ENCODE measurements around the gene BPIFA1. TPM values are rescaled to one million over a fixed set of nuclear protein-coding genes. Genes with fewer than 3 reads are reported as not detected.

The BPIFA1 gene
- polyA plus RNA-seq, 3 donors = not detected

DNA sequence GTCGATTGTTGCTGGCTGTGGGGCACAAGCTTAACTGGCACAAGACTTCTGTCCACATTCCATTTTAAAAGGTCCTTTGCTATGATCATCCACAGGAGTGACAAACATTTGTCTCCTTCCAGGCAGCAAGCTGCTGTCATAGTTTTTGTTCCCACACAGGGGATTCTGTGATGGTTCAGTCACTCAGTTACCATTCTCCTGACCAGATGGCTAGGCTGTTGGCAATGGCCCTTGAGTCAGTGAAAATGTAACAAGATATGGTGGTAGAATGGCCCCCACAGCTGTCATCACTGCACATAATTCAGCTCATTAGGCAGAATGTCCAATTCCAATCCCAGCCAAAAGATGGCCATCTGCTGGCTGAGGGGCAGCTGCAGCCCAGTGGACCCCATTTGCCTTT, 13.7 kb downstream of the BPIFA1 start:
- H3K9me3 Mint-ChIP-seq = peaks cover 0 to 2% (median 0%) of the 10 kb centered on the region in 7 donors

DNA sequence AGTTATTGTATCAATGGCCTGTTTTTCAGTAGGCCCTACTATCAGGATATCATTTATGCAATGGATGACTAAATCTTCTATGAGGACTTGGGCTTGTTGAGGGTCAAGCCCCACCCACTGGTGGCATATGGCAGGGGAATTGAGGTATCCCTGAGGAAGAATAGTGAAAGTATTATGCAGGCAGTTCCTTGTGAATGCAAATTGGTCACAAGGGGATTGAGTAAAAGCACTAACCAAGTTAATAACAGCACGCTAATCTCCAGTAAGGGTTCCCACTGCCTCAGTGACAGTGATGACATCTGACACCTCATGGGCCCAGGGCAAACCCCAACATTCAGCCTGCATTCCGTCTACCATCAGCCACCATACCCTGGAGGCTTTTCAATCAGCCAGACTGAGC, 14.9 kb downstream of the BPIFA1 start:
- no peaks in the 10 kb centered on the region for H3K27me3 ChIP-seq (ENCODE audit: control insufficient read depth in 2 of 2, insufficient read depth in 2 of 2, low read length in 2 of 2)
- H3K4me3 ChIP-seq (replicated peaks in 1 of 3; ENCODE audit: low read depth in 2 of 3, low read length in 3 of 3) = no peak overlapping the region
- intact Hi-C loops (cut with micrococcal nuclease) = no loop called here
- H3K9ac ChIP-seq (ENCODE audit: insufficient read depth, low read length, poor library complexity, severe bottlenecking) = no peak overlapping the region
- TF ChIP-seq, protein P1, sequence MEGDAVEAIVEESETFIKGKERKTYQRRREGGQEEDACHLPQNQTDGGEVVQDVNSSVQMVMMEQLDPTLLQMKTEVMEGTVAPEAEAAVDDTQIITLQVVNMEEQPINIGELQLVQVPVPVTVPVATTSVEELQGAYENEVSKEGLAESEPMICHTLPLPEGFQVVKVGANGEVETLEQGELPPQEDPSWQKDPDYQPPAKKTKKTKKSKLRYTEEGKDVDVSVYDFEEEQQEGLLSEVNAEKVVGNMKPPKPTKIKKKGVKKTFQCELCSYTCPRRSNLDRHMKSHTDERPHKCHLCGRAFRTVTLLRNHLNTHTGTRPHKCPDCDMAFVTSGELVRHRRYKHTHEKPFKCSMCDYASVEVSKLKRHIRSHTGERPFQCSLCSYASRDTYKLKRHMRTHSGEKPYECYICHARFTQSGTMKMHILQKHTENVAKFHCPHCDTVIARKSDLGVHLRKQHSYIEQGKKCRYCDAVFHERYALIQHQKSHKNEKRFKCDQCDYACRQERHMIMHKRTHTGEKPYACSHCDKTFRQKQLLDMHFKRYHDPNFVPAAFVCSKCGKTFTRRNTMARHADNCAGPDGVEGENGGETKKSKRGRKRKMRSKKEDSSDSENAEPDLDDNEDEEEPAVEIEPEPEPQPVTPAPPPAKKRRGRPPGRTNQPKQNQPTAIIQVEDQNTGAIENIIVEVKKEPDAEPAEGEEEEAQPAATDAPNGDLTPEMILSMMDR (IDR thresholded peaks at IDR 0.05) = no peak
- no peaks in the 10 kb centered on the region for H3K9me3 ChIP-seq (replicated peaks in 1 of 2; ENCODE audit: control insufficient read depth in 1 of 2, insufficient read depth in 1 of 2, low read length in 2 of 2)
- no peak overlapping the region for H3K27ac ChIP-seq (ENCODE audit: low read depth in 1 of 2, low read length in 2 of 2)
- H3K27me3 Mint-ChIP-seq (ENCODE audit: low read depth in 3 of 3) = peaks cover 0 to 4% (median under 1%) of the 10 kb centered on the region in 3 donors
- peaks cover 0 to 4% (median 2%) of the 10 kb centered on the region in 7 donors for H3K9me3 Mint-ChIP-seq
- no peaks in the 10 kb centered on the region for H3K36me3 Mint-ChIP-seq
- WGBS (ENCODE audit: insufficient coverage) = 100% methylated on average over 1 of the region's 2 CpGs
- H3K27ac Mint-ChIP-seq = no peak overlapping the region
- H2AFZ ChIP-seq (ENCODE audit: insufficient read depth, low read depth, low read length, poor library complexity, severe bottlenecking) = no peak overlapping the region
- no peaks in the 10 kb centered on the region for H3K4me1 ChIP-seq (ENCODE audit: control insufficient read depth in 1 of 2, insufficient read depth in 2 of 2, low read length in 2 of 2)
- no peak overlapping the region for H3K4me3 Mint-ChIP-seq
- no peaks in the 10 kb centered on the region for H4K20me1 ChIP-seq (ENCODE audit: insufficient read depth, low read length)
- H3K36me3 ChIP-seq (replicated peaks in 1 of 2; ENCODE audit: control insufficient read depth in 1 of 2, insufficient read depth in 2 of 2, low read length in 2 of 2) = no peaks in the 10 kb centered on the region
- H3K4me2 ChIP-seq (replicated peaks; ENCODE audit: extremely low read depth, low read length, poor library complexity, severe bottlenecking) = no peak overlapping the region
- peaks cover 5% of the 10 kb centered on the region for H3K4me1 Mint-ChIP-seq
- DNase-seq = no peak
- no peaks in the 10 kb centered on the region for H3K79me2 ChIP-seq (ENCODE audit: insufficient read depth, low read length)

More for the DNA sequence above, 13.7 kb downstream of the BPIFA1 start:
- Histone ChIP-seq H3K27ac (ENCODE audit: low read depth in 1 of 2, low read length in 2 of 2) (no peak overlapping the region), H3K27me3 (ENCODE audit: control insufficient read depth in 2 of 2, insufficient read depth in 2 of 2, low read length in 2 of 2) (no peaks in the 10 kb centered on the region), H3K79me2 (ENCODE audit: insufficient read depth, low read length) (no peaks in the 10 kb centered on the region), H3K4me3 (replicated peaks in 1 of 3; ENCODE audit: low read depth in 2 of 3, low read length in 3 of 3) (no peak overlapping the region), H3K9me3 (replicated peaks in 1 of 2; ENCODE audit: control insufficient read depth in 1 of 2, insufficient read depth in 1 of 2, low read length in 2 of 2) (no peaks in the 10 kb centered on the region), H3K4me1 (ENCODE audit: control insufficient read depth in 1 of 2, insufficient read depth in 2 of 2, low read length in 2 of 2) (no peaks in the 10 kb centered on the region), H3K9ac (ENCODE audit: insufficient read depth, low read length, poor library complexity, severe bottlenecking) (no peak overlapping the region), H3K4me2 (replicated peaks; ENCODE audit: extremely low read depth, low read length, poor library complexity, severe bottlenecking) (no peak overlapping the region), H4K20me1 (ENCODE audit: insufficient read depth, low read length) (no peaks in the 10 kb centered on the region), H3K36me3 (replicated peaks in 1 of 2; ENCODE audit: control insufficient read depth in 1 of 2, insufficient read depth in 2 of 2, low read length in 2 of 2) (no peaks in the 10 kb centered on the region), H2AFZ (ENCODE audit: insufficient read depth, low read depth, low read length, poor library complexity, severe bottlenecking) (no peak overlapping the region)
- Mint-ChIP-seq H3K27ac (no peak overlapping the region), H3K4me3 (no peak overlapping the region), H3K4me1 (no peaks in the 10 kb centered on the region), H3K36me3 (no peaks in the 10 kb centered on the region), H3K27me3 (ENCODE audit: low read depth in 3 of 3) (peaks cover 0 to 2% (median 2%) of the 10 kb centered on the region in 3 donors)
- intact Hi-C loops (cut with micrococcal nuclease) = no loop called here
- WGBS (ENCODE audit: insufficient coverage) = 100% methylated on average over 1 of the region's 1 CpG
- TF ChIP-seq, protein P1 (IDR thresholded peaks at IDR 0.05) = no peak
- no peak for DNase-seq

All from CD14-positive monocyte (primary cell).